Astrocyte of the spinal cord (primary cell): ENCODE measurements around the gene GRIN2D.

Experiments used
- DNase-seq: peaks from one replicate; pipeline ENCODE4 v3.0.0; 2011; ENCODE audit warnings: low read depth, low spot score
- H3K4me3 ChIP-seq: 2 replicates; pipeline ENCODE4 v1.5.1; 2011; ENCODE audit warnings: low read depth, mild to moderate bottlenecking, low read length, moderate library complexity
- CTCF ChIP-seq: IDR thresholded peaks from 2 replicates; pipeline ENCODE4 v1.5.1; 2012; ENCODE audit warnings: low read depth, mild to moderate bottlenecking, low read length, inconsistent platforms
- in situ Hi-C: cut with HindIII; loops from 2 replicates; pipeline ENCODE4 v1.10.0; 2017; ENCODE audit warnings: low sequenced_read_pairs

GRIN2D gene

GRCh38 chr19:48379058-48379457 lies 14.4 kb upstream of the GRIN2D start:
- no peak overlapping the region for H3K4me3 ChIP-seq
- in situ Hi-C loops, result no loop called here
- DNase-seq, result no peak
- TF ChIP-seq CTCF, result no peak

- in situ Hi-C loops, result no loop called here
- no peak for TF ChIP-seq CTCF
- no peak for DNase-seq
- H3K4me3 ChIP-seq, result no peak overlapping the region
These were observed 12.1 kb upstream of the GRIN2D start for GRCh38 chr19:48381178-48381950.

DNA sequence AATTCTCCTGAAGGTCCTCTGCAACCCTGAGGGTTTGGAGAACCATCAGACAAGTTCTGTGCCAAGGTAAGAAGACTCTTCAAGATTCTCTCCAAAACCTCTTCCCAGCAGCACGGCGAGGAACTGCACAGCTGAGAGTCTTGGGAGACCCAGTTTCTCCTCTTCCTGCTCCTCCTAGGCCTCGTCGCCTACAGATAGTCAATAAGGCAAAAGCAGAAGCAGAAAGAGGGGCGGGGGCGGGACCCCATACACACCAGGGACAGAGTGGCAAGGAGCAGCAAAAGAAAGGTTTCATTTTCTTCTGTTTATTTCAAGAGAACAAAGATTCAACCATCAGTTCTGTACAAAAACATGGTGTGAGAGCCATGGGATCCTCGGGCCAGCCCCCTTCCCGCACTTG lies 11.2 kb upstream of the GRIN2D start:
- in situ Hi-C loops, result no loop called here
- no peak for DNase-seq
- no peak overlapping the region for H3K4me3 ChIP-seq
- no peak for TF ChIP-seq CTCF

GRCh38 chr19:48385461-48386087 lies 7.9 kb upstream of the GRIN2D start:
- in situ Hi-C loops, result no loop called here
- no peak for TF ChIP-seq CTCF
- no peak for DNase-seq
- no peak overlapping the region for H3K4me3 ChIP-seq

DNA sequence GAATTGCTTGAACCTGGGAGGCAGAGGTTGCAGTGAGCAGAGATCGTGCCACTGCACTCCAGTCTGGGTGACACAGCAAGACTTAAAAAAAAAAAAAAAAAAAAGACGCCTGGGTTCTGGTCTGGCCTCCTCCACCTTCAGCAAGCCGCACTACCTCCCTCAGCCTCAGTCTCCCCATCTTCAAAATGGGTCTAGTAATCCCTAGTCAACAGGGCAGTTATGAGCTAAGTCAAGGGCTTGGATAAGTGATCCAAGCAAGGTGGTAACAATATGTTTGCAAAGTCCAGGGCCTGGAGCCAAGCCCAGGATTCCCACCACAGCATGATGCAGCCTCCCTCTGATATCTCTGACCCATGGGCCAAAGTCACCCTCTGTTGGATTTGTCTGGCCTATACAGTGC lies 6.5 kb upstream of the GRIN2D start:
- H3K4me3 ChIP-seq, result no peak overlapping the region
- in situ Hi-C loops, result no loop called here
- no peak for DNase-seq
- no peak for TF ChIP-seq CTCF

DNA sequence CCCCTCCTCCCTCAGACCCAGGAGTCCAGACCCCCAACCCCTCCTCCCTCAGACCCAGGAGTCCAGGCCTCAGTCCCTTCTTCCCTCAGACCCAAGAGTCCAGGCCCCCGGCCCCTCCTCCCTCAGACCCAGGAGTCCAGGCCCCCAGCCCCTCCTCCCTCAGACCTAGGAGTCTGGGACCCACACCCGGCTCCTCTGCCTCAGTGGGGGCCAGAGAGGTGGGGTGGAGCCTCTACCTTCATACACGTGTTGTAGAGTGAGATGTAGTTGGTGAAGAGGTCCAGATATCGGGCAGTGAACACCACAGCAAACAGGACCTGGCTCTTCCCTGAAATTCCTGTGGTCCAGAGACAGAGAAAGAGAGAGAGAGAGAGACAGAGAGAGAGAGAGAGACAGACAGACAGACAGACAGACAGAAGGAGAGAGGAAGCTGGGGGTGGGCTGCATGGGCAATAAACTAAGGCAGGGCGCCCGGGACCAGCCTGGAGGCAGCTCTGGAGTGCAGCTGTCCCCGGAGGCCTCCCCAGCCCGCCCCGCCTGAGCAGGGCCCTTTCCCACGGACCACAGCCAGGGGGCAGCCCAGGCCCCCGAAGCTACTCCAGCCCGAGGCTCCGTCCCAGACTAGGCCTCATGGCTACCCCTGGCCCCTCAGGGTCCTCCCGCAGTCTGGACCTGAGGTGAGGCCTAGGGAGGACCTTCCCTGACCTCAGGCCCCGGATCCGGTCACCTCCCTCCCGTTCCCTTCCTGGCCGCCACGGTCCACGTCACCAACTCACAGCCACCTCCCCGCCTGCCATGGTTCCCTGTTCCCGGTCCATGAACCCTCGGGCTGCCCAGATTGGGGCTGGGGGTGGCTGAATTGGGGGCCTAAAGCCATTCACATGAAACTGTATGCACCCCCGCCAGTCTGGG lies 3.0 kb upstream of the GRIN2D start:
- peak; percentile 74 for TF ChIP-seq CTCF
- in situ Hi-C loops, result no loop called here
- peak; percentile 58 for DNase-seq
- H3K4me3 ChIP-seq, result peak overlapping the region; percentile 99
